ENCODE results near the gene HOXB7. TPM values are rescaled to one million over a fixed set of nuclear protein-coding genes. Genes with fewer than 3 reads are reported as not detected.

The HOXB7 gene
- total and polyA plus RNA-seq, 4 donors, result 16.6 to 99.7 (median 49.7) TPM

GRCh38 chr17:48604770-48605329, 6.0 kb downstream of the HOXB7 start, which contains the start of gene HOXB6:
Gene HOXB6 (minus strand): TSS chr17:48604986. CDS start chr17:48598150, 6,836 bp downstream.
- H3K27me3 ChIP-seq (ENCODE audit: control insufficient read depth, insufficient read depth, low read length), result no peaks in the 10 kb centered on the region
- 7% methylated on average over 9 of the region's 16 CpGs for WGBS (ENCODE audit: insufficient coverage)
- peak within 1 kb of the TSS; percentile 94 for H3K4me3 ChIP-seq (ENCODE audit: low read depth, low read length)
- H3K9me3 ChIP-seq (ENCODE audit: control insufficient read depth, insufficient read depth, low read length), result no peaks in the 10 kb centered on the region
- peaks cover 57% of the 10 kb centered on the region for H3K4me1 ChIP-seq (ENCODE audit: control insufficient read depth, insufficient read depth, low read length)
- peak within 1 kb of the TSS; percentile 99 for H3K27ac ChIP-seq (ENCODE audit: low read depth, low read length)
- H3K36me3 ChIP-seq (ENCODE audit: control insufficient read depth, insufficient read depth, low read length), result peaks cover 7% of the 10 kb centered on the region
- DNase-seq (ENCODE audit: low read depth in 4 of 6, low spot score in 6 of 6), result peak in 2 of 6 donors; percentile 83 to 85

- Histone ChIP-seq H3K4me1 (ENCODE audit: control insufficient read depth, insufficient read depth, low read length) (peaks cover 57% of the 10 kb centered on the region), H3K27ac (ENCODE audit: low read depth, low read length) (peak overlapping the region; percentile 99), H3K9me3 (ENCODE audit: control insufficient read depth, insufficient read depth, low read length) (no peaks in the 10 kb centered on the region), H3K27me3 (ENCODE audit: control insufficient read depth, insufficient read depth, low read length) (no peaks in the 10 kb centered on the region), H3K36me3 (ENCODE audit: control insufficient read depth, insufficient read depth, low read length) (peaks cover 7% of the 10 kb centered on the region), H3K4me3 (ENCODE audit: low read depth, low read length) (peak overlapping the region; percentile 94)
- 2% methylated on average over 14 of the region's 21 CpGs for WGBS (ENCODE audit: insufficient coverage)
- DNase-seq (ENCODE audit: low read depth in 4 of 6, low spot score in 6 of 6), result peak in 1 of 6 donors; percentile 89
Observed at GRCh38 chr17:48603959-48604769, 6.7 kb downstream of the HOXB7 start.

GRCh38 chr17:48601539-48602425, 9.0 kb downstream of the HOXB7 start:
- no peaks in the 10 kb centered on the region for H3K27me3 ChIP-seq (ENCODE audit: control insufficient read depth, insufficient read depth, low read length)
- WGBS (ENCODE audit: insufficient coverage), result 9% methylated on average over 16 of the region's 35 CpGs
- H3K9me3 ChIP-seq (ENCODE audit: control insufficient read depth, insufficient read depth, low read length), result no peaks in the 10 kb centered on the region
- peaks cover 19% of the 10 kb centered on the region for H3K36me3 ChIP-seq (ENCODE audit: control insufficient read depth, insufficient read depth, low read length)
- H3K4me1 ChIP-seq (ENCODE audit: control insufficient read depth, insufficient read depth, low read length), result peaks cover 64% of the 10 kb centered on the region
- DNase-seq (ENCODE audit: low read depth in 4 of 6, low spot score in 6 of 6), result peak in 1 of 6 donors; percentile 76
- H3K4me3 ChIP-seq (ENCODE audit: low read depth, low read length), result peak overlapping the region; percentile 94
- H3K27ac ChIP-seq (ENCODE audit: low read depth, low read length), result peak overlapping the region; percentile 99

GRCh38 chr17:48601207-48601538, 9.6 kb downstream of the HOXB7 start:
- peaks cover 25% of the 10 kb centered on the region for H3K36me3 ChIP-seq (ENCODE audit: control insufficient read depth, insufficient read depth, low read length)
- H3K27me3 ChIP-seq (ENCODE audit: control insufficient read depth, insufficient read depth, low read length), result no peaks in the 10 kb centered on the region
- H3K4me3 ChIP-seq (ENCODE audit: low read depth, low read length), result peak overlapping the region; percentile 94
- peaks cover 65% of the 10 kb centered on the region for H3K4me1 ChIP-seq (ENCODE audit: control insufficient read depth, insufficient read depth, low read length)
- peak overlapping the region; percentile 99 for H3K27ac ChIP-seq (ENCODE audit: low read depth, low read length)
- WGBS (ENCODE audit: insufficient coverage), result 18% methylated on average over 3 of the region's 4 CpGs
- H3K9me3 ChIP-seq (ENCODE audit: control insufficient read depth, insufficient read depth, low read length), result no peaks in the 10 kb centered on the region
- DNase-seq (ENCODE audit: low read depth in 4 of 6, low spot score in 6 of 6), result peak in 1 of 6 donors; percentile 78

- Histone ChIP-seq H3K4me1 (ENCODE audit: control insufficient read depth, insufficient read depth, low read length) (peaks cover 65% of the 10 kb centered on the region), H3K27me3 (ENCODE audit: control insufficient read depth, insufficient read depth, low read length) (no peaks in the 10 kb centered on the region), H3K36me3 (ENCODE audit: control insufficient read depth, insufficient read depth, low read length) (peaks cover 29% of the 10 kb centered on the region), H3K4me3 (ENCODE audit: low read depth, low read length) (peak overlapping the region; percentile 94), H3K9me3 (ENCODE audit: control insufficient read depth, insufficient read depth, low read length) (no peaks in the 10 kb centered on the region), H3K27ac (ENCODE audit: low read depth, low read length) (peak overlapping the region; percentile 99)
- DNase-seq (ENCODE audit: low read depth in 4 of 6, low spot score in 6 of 6), result peak in 1 of 6 donors; percentile 81
- WGBS (ENCODE audit: insufficient coverage), result 19% methylated on average over 15 of the region's 17 CpGs
Observed at GRCh38 chr17:48600244-48601098, 10.3 kb downstream of the HOXB7 start.

- H3K36me3 ChIP-seq (ENCODE audit: control insufficient read depth, insufficient read depth, low read length), result peaks cover 40% of the 10 kb centered on the region
- peak overlapping the region; percentile 94 for H3K4me3 ChIP-seq (ENCODE audit: low read depth, low read length)
- DNase-seq (ENCODE audit: low read depth in 4 of 6, low spot score in 6 of 6), result peak in 1 of 6 donors; percentile 84
- no CpG with 5 or more reads among the region's 5 CpGs for whole genome bisulfite sequencing (ENCODE audit: insufficient coverage)
- H3K27ac ChIP-seq (ENCODE audit: low read depth, low read length), result peak overlapping the region; percentile 99
- peaks cover 73% of the 10 kb centered on the region for H3K4me1 ChIP-seq (ENCODE audit: control insufficient read depth, insufficient read depth, low read length)
- no peaks in the 10 kb centered on the region for H3K27me3 ChIP-seq (ENCODE audit: control insufficient read depth, insufficient read depth, low read length)
- no peaks in the 10 kb centered on the region for H3K9me3 ChIP-seq (ENCODE audit: control insufficient read depth, insufficient read depth, low read length)
Observed at GRCh38 chr17:48599354-48599753, 11.5 kb downstream of the HOXB7 start.

- no peaks in the 10 kb centered on the region for H3K27me3 ChIP-seq (ENCODE audit: control insufficient read depth, insufficient read depth, low read length)
Observed at GRCh38 chr17:48598736-48599135, 12.1 kb downstream of the HOXB7 start.

GRCh38 chr17:48597778-48598631, 12.8 kb downstream of the HOXB7 start:
- no peaks in the 10 kb centered on the region for H3K27me3 ChIP-seq (ENCODE audit: control insufficient read depth, insufficient read depth, low read length)
- peak in 4 of 6 donors; percentile 79 to 97 (median 86) for DNase-seq (ENCODE audit: low read depth in 4 of 6, low spot score in 6 of 6)
- no peaks in the 10 kb centered on the region for H3K9me3 ChIP-seq (ENCODE audit: control insufficient read depth, insufficient read depth, low read length)
- peak overlapping the region; percentile 99 for H3K27ac ChIP-seq (ENCODE audit: low read depth, low read length)
- H3K4me1 ChIP-seq (ENCODE audit: control insufficient read depth, insufficient read depth, low read length), result peaks cover 77% of the 10 kb centered on the region
- peaks cover 47% of the 10 kb centered on the region for H3K36me3 ChIP-seq (ENCODE audit: control insufficient read depth, insufficient read depth, low read length)
- under 1% methylated on average over 53 of the region's 68 CpGs for WGBS (ENCODE audit: insufficient coverage)
- peak overlapping the region; percentile 94 for H3K4me3 ChIP-seq (ENCODE audit: low read depth, low read length)

More at GRCh38 chr17:48598736-48599135, 12.1 kb downstream of the HOXB7 start:
- H3K4me3 ChIP-seq (ENCODE audit: low read depth, low read length), result peak overlapping the region; percentile 94
- H3K27ac ChIP-seq (ENCODE audit: low read depth, low read length), result peak overlapping the region; percentile 99
- peaks cover 77% of the 10 kb centered on the region for H3K4me1 ChIP-seq (ENCODE audit: control insufficient read depth, insufficient read depth, low read length)
- no peak for DNase-seq (ENCODE audit: low read depth in 4 of 6, low spot score in 6 of 6)
- no peaks in the 10 kb centered on the region for H3K9me3 ChIP-seq (ENCODE audit: control insufficient read depth, insufficient read depth, low read length)
- peaks cover 43% of the 10 kb centered on the region for H3K36me3 ChIP-seq (ENCODE audit: control insufficient read depth, insufficient read depth, low read length)
- WGBS (ENCODE audit: insufficient coverage), result 14% methylated on average over 3 of the region's 7 CpGs
